ENCODE measurements around the gene LGALS7.

DNA sequence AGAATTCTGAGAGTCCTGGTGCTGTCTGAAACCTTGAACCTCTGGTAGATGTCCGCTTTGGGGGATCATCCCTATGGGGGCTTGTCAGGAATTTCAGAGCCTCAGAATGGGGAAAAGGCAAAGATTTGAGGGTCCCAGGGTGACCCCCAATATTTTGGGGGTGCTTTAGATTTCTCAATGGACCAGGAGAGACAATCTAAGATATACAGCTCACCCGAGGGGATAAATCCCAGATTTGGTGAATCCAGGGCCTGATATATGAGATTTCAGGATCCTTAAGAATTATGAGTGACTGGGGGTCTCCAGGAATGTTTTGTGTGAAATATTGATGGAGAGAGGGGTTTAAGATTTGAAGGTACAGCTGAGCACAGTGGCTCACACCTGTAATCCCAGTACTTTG, 32.4 kb downstream of the LGALS7 start:
- TF ChIP-seq EZH2 (IDR thresholded peaks at IDR 0.05; ENCODE audit: borderline replicate concordance, low read length) = no peak
- TF ChIP-seq, protein P1, sequence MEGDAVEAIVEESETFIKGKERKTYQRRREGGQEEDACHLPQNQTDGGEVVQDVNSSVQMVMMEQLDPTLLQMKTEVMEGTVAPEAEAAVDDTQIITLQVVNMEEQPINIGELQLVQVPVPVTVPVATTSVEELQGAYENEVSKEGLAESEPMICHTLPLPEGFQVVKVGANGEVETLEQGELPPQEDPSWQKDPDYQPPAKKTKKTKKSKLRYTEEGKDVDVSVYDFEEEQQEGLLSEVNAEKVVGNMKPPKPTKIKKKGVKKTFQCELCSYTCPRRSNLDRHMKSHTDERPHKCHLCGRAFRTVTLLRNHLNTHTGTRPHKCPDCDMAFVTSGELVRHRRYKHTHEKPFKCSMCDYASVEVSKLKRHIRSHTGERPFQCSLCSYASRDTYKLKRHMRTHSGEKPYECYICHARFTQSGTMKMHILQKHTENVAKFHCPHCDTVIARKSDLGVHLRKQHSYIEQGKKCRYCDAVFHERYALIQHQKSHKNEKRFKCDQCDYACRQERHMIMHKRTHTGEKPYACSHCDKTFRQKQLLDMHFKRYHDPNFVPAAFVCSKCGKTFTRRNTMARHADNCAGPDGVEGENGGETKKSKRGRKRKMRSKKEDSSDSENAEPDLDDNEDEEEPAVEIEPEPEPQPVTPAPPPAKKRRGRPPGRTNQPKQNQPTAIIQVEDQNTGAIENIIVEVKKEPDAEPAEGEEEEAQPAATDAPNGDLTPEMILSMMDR (IDR thresholded peaks at IDR 0.05; ENCODE audit: low read length) = no peak

Measured in OCI-LY1 (cell line).